Activated CD4-positive, alpha-beta T cell treated with anti-CD3 and anti-CD28 coated beads, Interleukin-10, Interleukin-2, amounts not matched to agents 100 ng/mL and 50 ng/mL, durations not matched to agents 16 hours and 8 hours (primary cell): Measurements from ENCODE around the gene FANK1.

Source experiments
- DNase-seq: peaks from one replicate; pipeline ENCODE4 v3.0.0-alpha.2; 2020

The FANK1 gene

GRCh38 chr10:125992254-125992653, 95.9 kb downstream of the FANK1 start:
- DNase-seq: no peak

- DNase-seq: no peak
These were observed 98.2 kb downstream of the FANK1 start for GRCh38 chr10:125994601-125995000.

GRCh38 chr10:125995726-125996304, 99.5 kb downstream of the FANK1 start:
- peak; percentile 33 for DNase-seq

- no peak for DNase-seq
These were observed 101.2 kb downstream of the FANK1 start for GRCh38 chr10:125997586-125997985.

- DNase-seq: no peak
These were observed 103.3 kb downstream of the FANK1 start for GRCh38 chr10:125999694-126000093.

- DNase-seq: no peak
These were observed 105.2 kb downstream of the FANK1 start for GRCh38 chr10:126001576-126001975.

GRCh38 chr10:126004752-126005151, 108.4 kb downstream of the FANK1 start:
- DNase-seq: no peak

- no peak for DNase-seq
These were observed 109.9 kb downstream of the FANK1 start for GRCh38 chr10:126006264-126006663.

- DNase-seq: no peak
These were observed 110.5 kb downstream of the FANK1 start for GRCh38 chr10:126006906-126007305.

- DNase-seq: no peak
These were observed 113.3 kb downstream of the FANK1 start for GRCh38 chr10:126009650-126010049.

- no peak for DNase-seq
These were observed 115.6 kb downstream of the FANK1 start for GRCh38 chr10:126011995-126012394.

- no peak for DNase-seq
These were observed 116.1 kb downstream of the FANK1 start for GRCh38 chr10:126012485-126012884.

- DNase-seq: peak; percentile 66
These were observed 117.3 kb downstream of the FANK1 start for GRCh38 chr10:126013489-126014281.

GRCh38 chr10:126014309-126014708, 117.9 kb downstream of the FANK1 start:
- no peak for DNase-seq

GRCh38 chr10:126015413-126015812, 119.0 kb downstream of the FANK1 start:
- no peak for DNase-seq

GRCh38 chr10:126016156-126016805, 119.9 kb downstream of the FANK1 start:
- no peak for DNase-seq

- DNase-seq: no peak
These were observed 120.5 kb downstream of the FANK1 start for GRCh38 chr10:126016882-126017281.

GRCh38 chr10:126017961-126018560, 121.7 kb downstream of the FANK1 start:
- no peak for DNase-seq

- DNase-seq: no peak
These were observed 125.6 kb downstream of the FANK1 start for GRCh38 chr10:126021833-126022500.

GRCh38 chr10:126022841-126023240, 126.5 kb downstream of the FANK1 start:
- no peak for DNase-seq

- no peak for DNase-seq
These were observed 131.3 kb downstream of the FANK1 start for GRCh38 chr10:126027692-126028091.

- DNase-seq: no peak
These were observed 133.6 kb downstream of the FANK1 start for GRCh38 chr10:126029999-126030398.

- no peak for DNase-seq
These were observed 138.2 kb downstream of the FANK1 start for GRCh38 chr10:126034586-126034985.
